COR-L47 (cell line): Measurements from ENCODE around the gene CCDC85C.

Experiments used
- DNase-seq: peaks from one replicate; lab custom pipeline; 2025; lab: John Stamatoyannopoulos, UW

The CCDC85C gene

DNA sequence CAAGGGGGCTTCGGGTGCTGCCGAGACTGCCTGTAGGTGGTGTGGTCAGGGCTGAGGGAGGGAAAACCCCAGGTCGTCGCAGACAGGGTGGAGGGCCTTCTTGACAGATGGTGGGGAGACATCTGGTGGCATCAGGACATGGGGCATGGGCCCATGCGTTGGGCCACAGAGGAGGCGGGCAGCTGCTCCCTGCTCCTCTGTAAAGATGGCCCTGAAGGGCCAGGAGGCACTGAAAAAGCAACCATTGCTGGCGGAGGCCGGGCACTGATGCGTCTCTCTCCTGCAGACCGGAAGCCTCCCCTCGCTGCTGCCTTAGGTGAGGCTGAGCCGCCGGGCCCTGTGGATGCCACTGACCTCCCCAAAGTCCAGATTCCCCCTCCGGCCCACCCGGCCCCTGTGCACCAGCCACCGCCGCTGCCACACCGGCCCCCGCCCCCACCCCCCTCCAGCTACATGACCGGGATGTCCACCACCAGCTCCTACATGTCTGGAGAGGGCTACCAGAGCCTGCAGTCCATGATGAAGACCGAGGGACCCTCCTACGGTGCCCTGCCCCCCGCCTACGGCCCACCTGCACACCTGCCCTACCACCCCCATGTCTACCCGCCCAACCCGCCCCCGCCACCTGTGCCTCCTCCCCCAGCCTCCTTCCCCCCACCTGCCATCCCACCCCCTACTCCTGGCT lies 94.0 kb downstream of the CCDC85C start:
- DNase-seq: no peak

DNA sequence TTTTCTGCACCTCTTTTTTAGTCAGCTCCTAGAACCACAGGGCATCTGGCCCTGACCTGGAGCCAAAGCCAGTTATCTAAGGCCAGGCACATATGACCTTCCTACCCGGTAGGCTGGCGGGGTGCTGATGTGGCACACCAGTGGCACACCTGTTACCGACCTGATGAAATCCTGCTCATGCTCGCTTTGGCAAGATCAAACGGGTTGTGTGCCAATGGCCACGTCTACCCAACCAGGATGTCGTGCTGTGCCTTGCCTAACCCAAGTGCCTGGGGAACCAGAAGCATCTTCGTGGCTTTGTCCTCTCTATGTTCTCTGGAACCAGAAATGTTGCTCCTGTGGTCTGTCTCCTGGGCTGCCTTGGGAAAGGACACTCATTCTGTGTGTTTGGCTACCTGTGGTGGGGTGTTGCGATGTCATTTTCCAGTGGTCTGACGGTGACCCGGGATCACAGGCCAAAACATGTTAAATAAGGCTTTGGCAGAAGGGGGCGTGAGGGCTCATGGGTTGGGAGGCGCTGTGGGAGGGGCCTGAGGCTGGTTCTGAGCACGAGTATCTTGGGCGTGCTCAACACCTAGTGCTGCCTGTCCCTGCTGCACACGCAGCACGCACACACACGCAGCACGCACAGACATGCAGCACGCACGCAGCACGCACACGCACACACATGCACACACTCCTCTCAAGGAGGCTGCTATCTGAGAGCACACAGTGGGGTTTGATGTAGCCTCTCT lies 94.9 kb downstream of the CCDC85C start:
- no peak for DNase-seq

DNA sequence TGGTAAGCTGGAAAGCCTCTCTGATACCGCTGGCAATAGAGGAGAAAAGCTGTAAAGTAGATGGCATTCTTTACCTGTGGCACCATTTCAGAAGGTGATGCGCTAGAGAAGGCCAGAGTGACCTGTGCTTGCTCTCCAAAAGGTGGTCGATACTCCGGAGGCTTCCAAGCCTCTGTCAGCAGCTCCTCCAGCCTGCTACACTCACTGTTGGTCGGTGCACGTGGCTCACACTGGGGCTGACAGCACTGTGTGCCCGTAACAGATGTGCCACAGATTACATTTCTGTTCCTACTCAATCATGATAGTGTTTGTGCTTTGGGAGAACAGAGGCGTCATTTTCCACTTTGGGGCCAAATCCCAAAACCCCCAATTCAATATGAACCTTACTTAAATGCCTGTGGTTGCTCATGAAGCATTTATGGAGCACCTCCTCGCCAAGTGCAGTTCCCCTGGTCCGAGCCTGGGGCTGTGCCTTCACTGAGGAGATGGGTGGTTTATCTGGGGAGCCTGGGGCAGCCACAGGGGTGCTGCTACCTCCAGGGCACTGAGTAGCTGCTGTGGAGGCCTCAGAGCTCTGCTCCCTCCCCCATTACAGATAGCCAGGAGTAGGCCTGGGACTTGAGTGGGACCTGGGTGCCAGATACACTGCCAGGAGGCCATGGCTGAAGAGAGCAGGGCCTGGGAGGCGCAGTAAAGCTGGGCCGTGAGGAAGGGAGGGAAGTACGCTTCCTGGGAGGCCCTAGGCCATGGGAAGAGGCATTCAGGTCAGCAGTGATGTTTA lies 96.0 kb downstream of the CCDC85C start:
- no peak for DNase-seq

DNA sequence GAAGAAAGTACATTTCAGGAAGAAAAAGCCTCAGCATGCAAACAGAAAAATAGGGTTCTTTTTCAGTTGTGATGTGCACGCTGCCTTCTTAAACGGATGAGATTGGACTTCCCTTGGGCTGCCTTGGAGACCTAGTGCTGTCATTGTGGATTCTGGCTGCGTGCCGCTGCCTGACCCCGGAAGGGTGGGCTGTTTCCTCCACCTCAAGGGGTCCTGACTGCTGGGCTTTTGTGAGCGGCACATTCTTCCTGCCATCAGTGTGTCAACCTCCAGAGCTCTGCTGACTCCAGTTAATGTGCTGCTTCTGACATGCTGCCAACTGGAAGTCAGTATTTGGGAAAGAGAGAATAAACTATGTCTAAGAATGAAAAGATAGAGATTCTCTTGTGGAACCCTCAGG lies 97.7 kb downstream of the CCDC85C start:
- no peak for DNase-seq

DNA sequence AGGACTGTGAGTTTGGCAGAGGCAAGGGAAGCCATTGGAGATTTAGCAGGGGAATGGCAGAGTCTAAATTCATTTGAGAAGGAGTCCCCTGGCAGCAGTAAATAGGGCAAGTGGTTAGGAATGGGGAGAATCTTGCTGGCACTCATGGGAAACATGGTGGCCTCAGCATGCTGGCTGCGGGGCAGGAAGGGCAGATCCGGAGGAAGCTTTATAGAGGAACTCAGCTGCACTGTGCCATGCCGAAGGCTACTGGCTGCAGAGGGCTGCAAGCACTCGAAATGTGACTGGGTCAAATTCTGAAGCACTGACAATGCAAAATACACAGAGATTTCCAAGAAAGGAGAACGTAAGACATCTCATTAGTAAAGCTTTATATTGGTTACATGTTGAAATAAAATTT lies 98.9 kb downstream of the CCDC85C start:
- no peak for DNase-seq

DNA sequence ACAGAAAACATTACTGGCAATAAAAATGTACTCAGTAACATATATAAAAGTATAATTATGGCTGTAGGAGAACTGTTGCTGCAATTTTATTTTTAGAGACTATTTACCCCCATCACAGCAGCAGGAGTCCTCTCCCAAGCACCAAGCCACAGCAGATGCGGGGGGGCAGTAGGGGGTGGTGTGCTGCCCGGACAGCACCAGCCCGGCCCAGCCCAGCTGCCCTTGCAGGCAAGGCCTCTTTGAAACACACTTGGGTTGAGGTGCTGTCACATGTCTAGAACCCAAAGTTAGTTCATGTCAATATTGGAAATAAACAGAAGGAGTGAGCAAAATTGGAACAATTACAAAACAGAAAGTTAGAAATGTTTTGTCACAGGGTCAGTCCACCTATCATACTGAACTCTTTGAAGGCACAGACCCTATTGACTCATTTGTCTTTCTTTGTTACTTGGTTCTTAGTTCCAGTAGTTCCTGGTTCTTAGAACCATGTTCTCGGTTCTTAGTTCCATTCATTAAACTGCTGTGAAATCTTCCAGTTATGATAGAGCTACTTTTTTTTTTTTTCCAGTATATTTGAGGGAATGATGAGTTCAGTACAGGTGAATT lies 100.1 kb downstream of the CCDC85C start:
- no peak for DNase-seq

DNA sequence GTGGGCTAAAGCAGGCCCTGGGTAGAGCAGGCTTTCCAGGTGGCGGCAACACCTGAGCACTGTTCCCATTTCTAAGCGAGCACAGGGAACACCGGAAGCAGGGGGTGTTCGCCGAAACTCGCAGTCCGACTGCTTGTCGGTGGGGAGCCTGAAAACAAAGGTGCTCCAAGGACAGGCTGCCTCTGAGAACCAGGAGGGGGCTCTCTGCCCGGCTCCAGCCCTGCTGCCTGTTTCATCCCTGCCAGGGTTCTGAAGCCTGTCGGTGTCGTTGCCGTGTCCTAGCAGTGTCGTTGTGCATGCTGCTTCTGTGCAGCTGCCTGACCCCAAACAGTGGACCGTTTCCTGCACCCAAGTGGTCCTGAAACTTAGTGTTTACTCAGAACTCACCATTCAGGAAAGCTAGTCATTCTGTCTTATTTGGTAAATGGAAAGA lies 101.0 kb downstream of the CCDC85C start:
- no peak for DNase-seq

DNA sequence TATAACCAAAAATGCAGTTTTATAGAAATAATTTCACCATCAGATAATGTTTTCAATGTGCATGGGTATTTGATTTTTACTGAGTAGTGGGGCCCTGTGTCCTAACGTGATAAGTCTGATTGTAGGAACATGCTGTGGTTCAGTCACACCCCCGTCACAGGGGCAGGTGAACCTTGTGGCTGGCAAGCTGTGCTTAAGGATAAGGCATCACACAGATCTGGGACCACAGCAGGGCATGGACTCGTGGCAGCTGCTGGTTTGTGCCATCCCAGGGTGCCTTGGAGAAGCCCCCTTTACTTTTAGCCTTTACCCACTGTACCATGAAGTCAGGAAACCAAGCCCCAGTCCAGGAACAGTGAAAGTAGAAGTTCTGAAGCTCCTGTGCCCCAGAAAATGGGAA lies 106.1 kb downstream of the CCDC85C start:
- DNase-seq: no peak

DNA sequence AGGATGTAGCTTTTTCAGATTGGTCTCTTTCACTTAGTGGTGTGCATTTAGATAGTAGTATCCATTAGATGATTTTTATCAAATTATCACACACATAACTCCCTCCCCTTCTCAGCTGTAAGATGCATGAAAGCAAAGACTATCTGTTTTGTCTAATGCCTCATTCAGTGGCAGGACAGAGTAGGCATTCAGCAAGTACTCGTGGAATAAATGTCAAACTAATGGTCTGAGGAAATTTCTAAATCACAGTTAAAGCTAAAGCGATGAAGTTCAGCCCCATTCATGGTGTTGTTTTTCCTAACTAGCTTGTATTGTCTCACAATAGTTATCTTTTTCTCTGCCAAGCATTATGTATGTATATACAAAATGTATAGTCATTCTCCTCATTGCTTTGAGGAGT lies 106.7 kb downstream of the CCDC85C start:
- no peak for DNase-seq

DNA sequence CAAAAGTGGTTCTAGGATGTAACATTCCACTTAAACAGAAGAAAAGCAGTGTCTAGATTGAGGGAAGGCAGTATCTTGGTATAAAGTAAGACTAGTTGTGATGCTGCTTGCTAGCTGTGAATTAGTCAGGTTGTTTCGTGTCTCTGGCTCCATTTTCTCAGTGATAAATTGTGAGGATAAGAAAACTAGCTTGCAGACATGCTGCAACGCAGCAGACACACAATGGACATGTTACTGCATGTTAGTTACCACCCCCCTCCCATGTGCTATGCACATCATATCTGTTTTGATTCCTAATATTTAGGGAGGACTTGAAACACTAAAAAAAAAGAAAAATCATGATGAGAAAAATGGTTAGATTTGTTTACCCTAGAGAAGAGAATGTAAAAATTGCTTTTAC lies 119.9 kb downstream of the CCDC85C start:
- DNase-seq: no peak

DNA sequence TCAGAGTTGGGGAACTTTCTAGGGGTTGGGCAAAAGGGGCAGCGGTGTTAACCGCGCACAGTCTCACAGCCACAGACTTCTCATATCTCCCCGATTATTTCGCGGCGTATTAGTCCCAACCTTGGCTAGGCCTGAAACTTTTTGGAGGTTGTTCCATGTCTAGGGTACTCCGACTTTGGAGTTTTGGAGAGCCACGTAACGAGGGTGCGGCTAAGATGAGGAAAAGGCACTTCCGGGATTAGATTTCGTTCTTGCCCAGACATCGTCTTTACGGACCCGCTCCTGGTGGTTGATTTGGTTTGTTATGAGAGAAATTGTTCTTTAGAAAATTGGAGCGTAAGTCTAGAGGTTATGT lies 122.3 kb downstream of the CCDC85C start:
- DNase-seq: no peak

DNA sequence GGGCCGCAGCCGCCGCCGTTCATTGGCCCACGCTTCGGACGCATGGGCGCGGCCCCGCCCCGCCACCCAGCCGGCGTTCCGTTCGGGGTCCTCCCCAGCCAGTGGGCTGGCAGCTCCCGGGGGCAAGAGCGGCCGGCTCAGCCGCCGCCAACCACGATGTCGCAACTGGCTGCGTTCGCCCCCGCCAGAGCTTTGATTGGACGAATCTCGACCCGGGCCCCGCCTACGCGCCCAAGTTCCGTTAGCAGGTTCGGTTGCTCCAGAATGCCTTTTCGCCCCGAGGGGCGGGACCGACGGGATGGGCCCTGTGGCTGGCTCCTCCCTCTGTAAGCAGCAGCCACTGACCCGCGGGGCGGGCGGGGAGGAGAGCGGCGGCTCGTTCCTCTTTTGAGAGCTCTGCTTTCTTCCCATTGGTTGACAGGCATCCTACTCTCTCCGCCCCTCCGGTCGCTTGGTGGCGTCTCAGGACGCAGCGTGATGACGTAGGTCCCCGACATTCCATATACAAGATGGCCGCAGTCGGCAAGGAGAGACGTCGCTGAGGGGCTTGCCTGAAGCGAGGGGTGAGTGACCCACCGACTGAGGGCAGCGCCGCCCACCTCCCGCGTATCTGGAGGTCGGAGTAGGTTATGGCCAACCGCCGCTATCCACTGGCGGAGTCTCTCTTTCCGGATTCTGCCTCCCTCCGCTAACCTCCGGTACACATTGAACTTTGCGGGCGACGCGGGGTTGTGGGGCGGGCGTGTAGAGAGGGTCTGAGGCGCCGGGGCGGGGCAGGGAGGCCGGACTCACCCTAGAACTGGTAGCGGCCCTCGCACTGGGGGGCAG lies 122.9 kb downstream of the CCDC85C start, which contains the start of gene CCNK:
TSS of gene CCNK (plus strand) at position 493 of the 828 bp plus-strand sequence. CDS start 11,269 bp downstream, outside the sequence.
- peak; percentile 100 for DNase-seq

DNA sequence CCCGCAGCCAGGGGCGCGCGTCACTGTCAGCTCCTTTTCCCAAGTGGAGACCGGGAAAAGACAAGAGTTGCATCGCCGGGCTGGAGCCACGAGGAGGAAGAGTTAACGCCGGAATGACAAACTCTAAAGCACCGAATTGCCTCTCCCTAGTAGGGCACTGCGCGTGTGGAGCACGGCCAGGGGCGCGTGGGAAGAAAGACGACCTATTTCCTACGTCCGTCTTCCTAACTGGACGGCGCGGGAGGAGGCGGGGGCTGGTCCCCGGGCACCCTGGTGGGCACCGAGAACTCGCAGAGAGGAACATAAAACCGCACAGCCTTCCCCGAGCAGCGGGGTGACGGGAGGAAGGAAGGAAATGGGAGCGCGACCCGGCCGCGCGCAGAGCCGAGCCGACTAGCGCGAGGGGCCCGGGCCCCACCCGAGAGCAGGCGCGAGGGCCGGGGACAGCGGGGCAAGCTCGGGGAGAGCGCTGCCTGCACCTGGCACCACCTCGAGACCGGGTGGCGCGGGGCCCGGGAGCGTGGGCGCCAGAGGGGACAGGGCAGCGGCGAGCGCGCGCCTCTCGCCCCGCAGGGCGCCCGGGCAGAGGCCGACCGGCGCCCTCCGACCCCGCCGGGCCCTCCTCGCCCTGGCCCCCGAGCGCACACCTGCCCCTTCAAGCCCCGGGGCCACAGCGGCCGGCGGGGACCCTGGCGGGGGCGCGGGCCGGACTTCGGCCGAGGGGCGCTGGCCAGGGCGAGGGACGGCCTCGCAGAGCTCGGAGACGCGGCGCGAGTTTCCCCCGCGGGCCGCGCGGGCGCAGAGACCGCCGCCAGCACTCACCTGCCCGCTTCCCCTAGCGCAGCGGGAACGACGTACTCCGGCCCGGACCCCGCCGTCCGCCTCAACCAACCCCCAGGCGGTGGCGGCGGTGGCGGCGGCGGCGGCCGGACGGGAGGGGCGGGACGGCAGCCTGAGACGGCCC lies 123.8 kb downstream of the CCDC85C start, which contains the start of gene SETD3:
TSS of gene SETD3 (minus strand) at position 954 of the 964 bp plus-strand sequence. CDS start 15,054 bp downstream, outside the sequence.
- DNase-seq: peak; percentile 43

DNA sequence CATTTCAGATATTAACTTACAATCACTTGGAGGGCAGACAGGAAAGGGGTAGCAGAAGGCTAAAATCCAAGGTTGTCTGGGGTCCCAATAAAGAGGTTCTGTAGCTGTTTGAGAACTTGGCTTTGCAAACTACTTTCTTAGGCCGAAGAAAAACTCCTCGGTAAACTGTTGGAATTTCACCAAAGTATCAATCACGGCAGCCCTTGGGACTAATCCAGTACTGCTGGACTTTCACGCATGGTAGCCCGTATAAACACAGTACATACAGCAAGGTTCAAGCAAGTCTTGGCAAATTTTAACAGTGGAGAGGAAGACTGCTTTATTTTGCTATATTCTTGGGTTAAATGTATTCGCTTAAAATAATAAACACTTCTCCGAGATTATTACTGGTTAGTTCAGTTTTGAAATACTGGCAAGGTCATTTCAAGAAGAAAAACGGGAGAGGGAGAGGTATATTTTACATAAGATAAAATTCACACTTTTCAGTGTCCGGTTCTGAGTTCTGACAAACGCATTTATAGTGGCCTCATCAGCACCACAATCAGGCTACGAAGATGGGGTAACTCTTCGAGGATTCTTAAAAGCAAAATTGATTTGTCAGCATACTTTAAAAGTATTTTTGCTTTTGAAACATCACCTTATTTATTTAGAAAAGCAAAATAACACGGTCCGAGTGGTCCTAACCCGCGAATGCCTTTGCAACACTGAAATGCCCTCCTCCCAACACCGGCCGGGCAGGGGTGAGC lies 124.7 kb downstream of the CCDC85C start:
- DNase-seq: no peak

DNA sequence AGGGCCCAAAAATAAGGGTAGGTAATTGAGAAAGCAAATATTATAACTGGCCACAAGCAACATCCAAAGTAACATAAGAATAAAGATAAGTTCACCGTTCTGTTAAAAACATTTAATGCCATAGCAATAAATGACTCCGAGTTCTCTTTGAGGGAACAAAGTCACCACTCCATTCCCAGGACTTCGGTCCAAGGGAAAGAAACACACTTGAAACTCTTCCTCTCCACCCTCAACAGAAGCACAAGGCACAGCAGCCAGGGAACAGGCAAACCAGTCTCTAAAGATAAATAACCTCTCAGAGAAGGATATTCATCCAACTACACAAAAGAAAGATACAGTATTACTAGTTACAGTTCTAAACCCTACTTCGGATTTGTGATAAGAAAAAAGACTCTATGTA lies 125.9 kb downstream of the CCDC85C start:
- no peak for DNase-seq

DNA sequence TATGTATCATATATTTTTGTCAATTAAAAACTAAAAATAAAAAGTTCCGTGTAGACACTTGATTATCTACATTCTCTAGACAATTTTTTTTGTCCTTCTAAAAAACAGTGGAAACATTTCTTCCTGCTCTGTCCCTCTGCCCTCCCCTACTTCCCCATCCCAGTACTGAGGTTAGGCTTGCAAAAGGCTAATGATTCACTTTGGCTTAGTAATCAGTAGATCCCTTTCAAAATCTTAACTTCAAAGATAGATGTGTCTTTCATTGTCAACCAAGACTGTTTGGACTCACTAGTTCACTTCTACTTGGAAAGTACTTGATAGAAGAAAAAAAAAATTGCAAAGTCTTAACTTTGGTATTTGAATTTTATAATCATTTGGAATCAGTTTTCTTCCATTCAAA lies 127.1 kb downstream of the CCDC85C start:
- no peak for DNase-seq

DNA sequence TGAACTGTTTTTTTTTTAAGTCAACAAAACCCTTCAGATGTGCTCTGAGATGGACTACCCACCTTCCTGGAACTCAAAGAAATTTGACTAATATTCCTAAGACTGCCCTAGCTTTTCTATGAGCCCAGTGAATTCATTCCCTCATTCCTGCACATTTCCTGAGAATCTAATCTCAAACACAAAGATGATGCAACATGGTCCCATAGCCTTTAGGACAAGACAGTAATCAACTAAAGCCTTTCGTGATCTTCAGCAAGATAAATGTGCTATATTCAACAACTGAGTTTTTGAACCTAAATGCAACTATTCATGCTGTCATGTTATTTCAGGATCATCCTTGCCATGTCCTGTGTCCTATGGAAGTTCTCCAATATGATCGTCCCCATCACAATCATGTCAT lies 128.3 kb downstream of the CCDC85C start:
- no peak for DNase-seq

DNA sequence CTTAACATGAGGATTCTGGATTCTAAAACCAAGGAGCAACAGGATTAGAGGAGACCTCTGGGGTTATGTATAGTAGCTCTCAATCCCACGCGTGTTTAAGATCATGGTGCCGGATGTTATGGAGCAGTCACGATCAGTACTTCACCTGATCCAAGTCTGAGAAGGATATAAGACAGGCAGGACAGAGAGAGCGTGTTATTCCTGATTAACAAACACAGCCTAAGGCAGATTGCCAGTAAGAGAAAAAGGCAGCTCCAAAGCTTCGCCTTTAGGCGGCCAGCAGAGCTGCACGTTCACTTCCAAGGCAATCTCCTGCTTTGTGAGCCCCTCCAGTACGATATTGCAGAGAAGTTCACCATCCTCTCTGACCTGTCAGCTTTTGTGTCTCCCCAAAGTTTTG lies 128.8 kb downstream of the CCDC85C start:
- DNase-seq: no peak

DNA sequence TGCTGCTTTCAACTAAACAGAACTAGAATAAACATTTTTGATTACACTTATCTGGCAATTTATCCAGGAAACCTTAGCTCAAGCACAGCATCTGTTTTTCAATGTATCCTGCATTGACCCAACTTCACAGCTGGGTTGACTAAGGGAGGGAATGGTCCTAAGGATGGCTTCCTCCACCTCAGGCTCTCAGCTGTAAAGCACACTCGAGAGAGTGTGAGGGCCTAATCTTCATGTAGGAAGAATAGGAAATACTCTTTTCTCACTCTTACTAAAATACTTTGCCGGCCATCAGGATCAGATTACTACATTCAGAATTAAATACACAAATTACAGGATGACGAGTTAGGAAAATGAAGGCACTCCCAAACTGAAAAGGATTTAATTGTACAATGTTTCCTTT lies 130.5 kb downstream of the CCDC85C start:
- DNase-seq: no peak

DNA sequence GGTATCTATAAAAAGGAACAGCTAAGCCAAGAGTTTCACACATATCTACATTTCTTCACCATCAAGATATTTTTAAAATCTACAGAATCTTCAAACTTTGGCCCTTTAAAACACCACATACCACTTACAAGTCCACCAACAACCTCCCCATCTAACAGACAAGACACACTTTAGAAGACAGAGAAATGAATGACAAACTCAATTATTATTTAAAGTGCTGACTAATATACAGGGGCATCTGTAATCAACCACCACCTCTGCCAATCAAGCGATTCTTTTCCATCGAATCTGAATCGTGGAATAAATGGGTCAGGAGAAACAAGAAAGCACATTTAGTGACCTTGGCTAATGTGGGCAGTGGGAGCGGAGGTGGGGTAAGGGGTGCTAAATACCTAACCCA lies 131.1 kb downstream of the CCDC85C start:
- no peak for DNase-seq
